Measurements from ENCODE around the gene ARMCX1.
"Not testable (repeated sequence)": the region's sequence is repeated elsewhere in the genome, so short reads cannot be mapped to it uniquely, and the experiment has no call there.

- TF ChIP-seq POLR2AphosphoS5 (IDR thresholded peaks at IDR 0.05; ENCODE audit: borderline replicate concordance, low read depth, low read length); EZH2 (IDR thresholded peaks at IDR 0.05); FOXP2 (optimal IDR thresholded peaks at IDR 0.05; ENCODE audit: control extremely low read depth, extremely low read length, insufficient read depth): not testable (repeated sequence)
These were observed 49.2 kb downstream of the ARMCX1 start for GRCh38 chrX:101599592-101599991.

All from SK-N-MC (cell line).